DMS114 treated with DMSO at 0.1 percent for 48 hours (cell line): ENCODE data around the gene HSDL2.
A peak's percentile ranks its signal among the peaks of the same experiment; 100 is the strongest.
"Not testable (repeated sequence)": the region's sequence is repeated elsewhere in the genome, so short reads cannot be mapped to it uniquely, and the experiment has no call there.

Source experiments
- DNase-seq: peaks from one replicate; lab custom pipeline; 2025; ENCODE audit not compliant: unreplicated experiment; lab: John Stamatoyannopoulos, UW

The HSDL2 gene

GRCh38 chr9:112393146-112393545, 13.2 kb downstream of the HSDL2 start:
- DNase-seq = not testable (repeated sequence)

GRCh38 chr9:112396416-112396815, 16.5 kb downstream of the HSDL2 start:
- DNase-seq = no peak

DNA sequence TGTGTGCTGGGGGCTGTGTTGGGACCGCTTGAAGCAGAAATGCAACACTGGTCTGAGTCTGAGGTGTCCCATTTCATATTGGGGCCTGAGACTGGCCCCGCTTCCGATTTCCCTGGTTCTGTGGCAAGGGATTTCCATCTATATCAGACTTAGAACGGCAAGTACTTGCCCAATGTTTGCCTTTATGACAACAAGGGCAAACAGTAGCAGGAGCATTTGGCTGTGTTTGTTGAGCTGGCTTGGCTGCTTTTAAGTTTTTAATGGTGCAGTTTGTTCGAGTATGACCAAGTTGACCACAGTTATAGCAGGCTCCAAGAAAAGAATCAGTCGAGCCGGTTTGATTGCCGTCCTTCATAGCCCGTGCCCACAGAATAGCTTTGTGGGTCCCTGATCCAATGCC, 17.0 kb downstream of the HSDL2 start:
- DNase-seq = no peak

DNA sequence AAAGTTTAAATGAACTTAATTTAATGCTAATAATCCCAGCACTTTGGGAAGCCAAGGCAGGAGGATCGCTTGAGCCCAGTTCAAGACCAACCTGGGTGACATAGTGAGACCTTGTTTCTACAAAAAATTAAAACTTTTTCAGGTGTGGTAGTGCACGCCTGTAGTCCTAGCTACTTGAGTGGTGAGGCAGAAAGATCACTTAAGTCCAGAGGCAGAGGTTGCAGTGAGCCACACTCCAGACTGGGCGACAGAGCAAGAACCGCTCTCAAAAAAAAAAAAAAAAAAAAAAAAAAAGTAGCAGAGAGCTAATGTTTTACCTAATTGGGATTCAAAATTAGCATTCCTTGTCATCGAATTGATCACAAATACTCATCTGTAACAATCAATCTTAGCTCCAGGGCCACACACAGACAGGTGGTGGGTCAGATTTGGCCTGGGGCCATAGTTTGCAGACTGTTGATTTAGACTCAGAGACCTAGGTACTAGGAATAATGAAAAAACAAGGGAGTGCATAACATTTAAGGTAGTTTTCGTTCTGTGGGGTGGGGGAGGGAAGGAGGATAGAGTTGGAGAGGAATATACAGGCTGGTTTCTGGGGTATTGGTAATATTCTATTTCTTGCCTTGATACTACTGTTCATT, 21.4 kb downstream of the HSDL2 start:
- no peak for DNase-seq

GRCh38 chr9:112403614-112404201, 23.8 kb downstream of the HSDL2 start:
- DNase-seq = no peak

- DNase-seq = no peak
Observed at GRCh38 chr9:112404508-112404932, 24.6 kb downstream of the HSDL2 start.

- DNase-seq = no peak
Observed at GRCh38 chr9:112408275-112408674, 28.4 kb downstream of the HSDL2 start.

DNA sequence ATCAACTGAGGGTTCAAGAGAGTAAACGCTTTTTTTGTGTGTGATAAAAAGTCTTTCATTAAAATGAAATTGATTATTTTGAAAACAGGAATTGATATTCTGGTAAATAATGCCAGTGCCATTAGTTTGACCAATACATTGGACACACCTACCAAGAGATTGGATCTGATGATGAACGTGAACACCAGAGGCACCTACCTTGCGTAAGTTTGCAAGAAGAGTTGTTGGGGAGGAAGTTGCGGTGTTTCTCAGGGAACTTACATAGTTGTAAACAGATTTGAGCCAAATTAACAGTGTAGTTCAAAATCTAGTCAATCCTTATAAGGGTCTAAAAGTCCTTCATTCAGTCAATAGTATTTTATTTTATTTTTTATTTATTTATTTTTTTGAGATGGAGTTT, 28.9 kb downstream of the HSDL2 start:
- no peak for DNase-seq

GRCh38 chr9:112409758-112410157, 29.9 kb downstream of the HSDL2 start:
- no peak for DNase-seq

DNA sequence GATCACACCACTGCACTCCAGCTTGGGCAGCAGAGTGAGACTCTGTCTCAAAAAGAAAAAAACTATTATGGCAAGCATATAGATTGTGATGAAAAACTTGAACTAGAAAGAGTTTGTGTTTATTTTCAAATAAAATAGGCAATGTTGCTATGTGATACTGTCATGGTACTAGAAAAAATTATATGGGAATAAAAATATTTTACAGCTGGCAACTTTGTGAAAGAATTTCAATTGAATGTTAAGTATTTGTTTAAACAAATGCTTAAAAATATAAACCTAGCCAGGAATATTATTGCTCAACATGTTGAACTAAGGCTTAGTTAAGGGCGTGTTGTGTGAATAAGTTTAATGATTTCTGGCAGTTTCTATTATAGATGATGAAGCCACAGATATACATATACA, 31.7 kb downstream of the HSDL2 start:
- no peak for DNase-seq

- DNase-seq = not testable (repeated sequence)
Observed at GRCh38 chr9:112413728-112414127, 33.8 kb downstream of the HSDL2 start.

DNA sequence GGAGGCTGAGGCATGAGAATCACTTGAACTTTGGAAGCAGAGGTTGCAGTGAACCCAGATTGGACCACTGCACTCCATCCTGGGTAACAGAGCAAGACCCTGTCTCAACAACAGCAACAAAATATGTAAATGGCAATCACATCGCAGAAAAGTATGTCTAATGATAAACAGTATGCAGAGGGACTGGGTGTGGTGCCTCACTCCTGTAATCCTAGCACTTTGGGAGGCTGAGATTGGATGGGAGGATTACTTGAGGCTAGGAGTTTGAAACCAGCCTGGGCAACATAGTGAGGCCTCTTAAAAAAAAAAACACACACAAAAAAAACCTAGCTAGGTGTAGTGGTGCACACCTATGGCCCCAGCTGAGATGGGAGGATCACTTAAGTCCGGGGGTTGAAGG, 40.3 kb downstream of the HSDL2 start:
- no peak for DNase-seq

DNA sequence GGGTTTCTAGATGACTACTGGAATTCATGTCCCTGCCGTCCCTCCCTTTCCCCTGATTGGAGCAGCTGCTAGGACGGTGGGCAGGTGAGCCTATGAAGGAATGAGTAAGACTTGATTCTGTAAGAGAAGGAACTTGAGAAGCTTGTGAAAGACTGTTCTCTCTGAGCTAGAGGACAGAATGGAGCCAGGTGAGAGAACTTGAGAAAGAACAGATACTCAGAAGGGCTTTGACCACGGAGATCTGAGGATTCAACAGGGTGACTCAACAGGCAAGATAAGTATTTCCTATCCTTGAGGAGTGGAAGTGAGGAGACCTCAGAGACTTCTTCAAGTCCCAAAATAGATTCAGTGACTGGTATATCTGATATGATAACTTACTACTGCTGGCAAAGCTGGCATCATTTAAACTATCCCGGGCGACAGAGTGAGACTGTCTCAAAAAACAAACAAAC, 41.9 kb downstream of the HSDL2 start:
- DNase-seq = no peak

DNA sequence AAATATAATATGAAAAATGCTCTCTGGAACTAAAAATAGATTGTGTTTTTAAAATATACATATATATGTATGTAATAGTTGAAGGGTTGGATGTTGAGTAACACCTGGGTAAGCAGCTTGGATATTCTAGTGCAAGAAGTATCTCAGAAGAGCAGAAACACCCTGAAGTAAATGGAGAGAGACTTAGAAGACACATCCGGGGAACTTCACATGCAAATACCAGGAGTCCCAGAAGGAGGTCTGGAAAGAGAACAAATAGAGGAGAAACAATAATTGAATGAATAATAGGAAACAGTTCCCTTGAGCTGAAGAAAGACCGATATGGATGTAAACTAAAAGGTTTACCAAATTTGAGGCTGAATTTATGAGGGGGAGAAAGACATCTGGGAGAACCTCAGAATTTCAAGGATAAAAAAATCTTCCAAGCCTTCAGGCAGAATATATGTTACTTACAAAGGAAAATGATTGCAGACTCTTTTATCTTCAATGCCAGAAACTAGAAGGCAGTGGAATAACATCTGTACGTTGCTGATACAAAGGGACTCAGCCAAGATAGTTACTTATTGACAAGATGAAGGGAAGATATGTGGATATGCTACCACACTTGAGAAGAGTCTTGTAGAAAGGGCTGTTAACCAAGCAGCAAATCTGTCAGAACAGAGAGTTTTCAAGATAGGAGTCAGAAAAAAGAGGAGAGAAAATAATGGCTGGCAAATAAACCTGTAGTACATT, 42.7 kb downstream of the HSDL2 start:
- no peak for DNase-seq

GRCh38 chr9:112430006-112430522, 50.2 kb downstream of the HSDL2 start:
- DNase-seq = no peak

DNA sequence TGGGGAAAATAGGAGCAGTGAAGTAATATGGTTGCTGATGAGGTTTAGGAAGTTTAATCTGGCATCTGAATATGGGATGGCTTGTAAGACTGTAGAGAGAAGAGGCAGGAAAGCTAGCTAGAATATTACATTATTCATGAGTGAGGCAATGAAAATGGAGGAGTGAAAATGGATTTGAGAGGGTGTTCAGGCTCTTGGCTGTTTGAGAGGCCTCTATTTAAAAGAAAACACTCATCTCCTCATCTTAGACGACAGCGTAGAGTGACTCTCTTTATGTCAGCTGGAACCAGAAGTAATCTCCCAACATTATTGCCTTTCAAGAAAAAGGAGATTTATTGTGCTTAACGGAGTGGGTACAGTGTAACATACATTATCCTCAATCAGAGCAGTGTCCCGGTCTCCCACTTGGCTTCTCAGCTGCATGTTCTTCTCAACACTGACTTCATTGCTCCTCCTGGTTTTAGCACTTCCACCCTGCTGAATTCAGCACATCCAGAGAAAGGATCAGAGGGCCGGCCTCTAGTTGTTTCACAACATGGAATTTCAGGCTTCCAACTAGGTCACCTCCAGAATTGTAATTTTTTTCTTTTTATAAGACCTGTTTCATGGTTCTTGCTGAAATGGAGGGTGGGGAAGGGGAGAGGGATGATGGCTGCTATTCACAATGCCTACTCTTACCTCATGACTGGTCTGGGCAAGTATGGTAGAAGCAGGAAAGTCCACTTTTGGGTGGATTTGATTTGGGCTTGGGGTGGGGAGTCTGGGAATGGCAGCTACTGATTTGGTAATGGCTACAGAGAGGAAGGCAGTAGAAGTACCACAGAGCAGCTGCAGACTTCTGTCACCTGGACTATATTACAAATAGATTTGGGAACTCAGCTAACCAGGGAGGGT, 53.8 kb downstream of the HSDL2 start:
- DNase-seq = no peak

DNA sequence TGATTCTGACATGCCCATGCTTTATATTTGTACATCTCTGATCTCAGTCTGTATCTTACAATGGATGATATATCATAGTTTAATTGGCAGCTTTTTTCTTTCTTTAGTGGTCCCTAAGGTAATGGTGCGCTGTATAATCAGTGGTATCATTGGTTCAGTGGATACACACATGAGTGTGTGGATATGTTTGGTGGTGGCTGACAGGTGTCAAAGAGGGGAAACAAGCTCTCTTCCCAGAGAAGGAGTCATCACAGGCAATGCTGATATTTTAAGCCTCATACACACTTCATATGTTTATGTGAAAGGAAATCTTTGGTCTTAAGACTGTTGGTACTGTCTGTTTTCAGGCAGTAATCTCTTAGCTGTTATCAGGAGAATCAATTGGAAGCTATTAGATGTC, 54.6 kb downstream of the HSDL2 start:
- DNase-seq = no peak

DNA sequence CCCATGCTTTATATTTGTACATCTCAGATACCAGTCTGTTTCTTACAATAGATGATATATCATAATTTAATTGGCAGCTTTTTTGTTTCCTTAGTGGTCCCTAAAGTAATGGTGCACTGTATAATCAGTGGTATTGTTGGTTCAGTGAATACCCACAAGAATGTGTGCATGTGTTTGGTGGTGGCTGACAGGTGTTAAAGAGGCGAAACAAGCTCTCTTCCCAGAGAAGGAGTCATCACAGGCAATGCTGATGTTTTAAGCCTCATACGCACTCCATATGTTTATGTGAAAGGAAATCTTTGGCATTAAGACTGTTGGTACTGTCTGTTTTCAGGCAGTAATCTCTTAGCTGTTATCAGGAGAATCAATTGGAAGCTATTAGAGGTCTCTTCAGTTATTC, 57.5 kb downstream of the HSDL2 start:
- no peak for DNase-seq

GRCh38 chr9:112439171-112439570, 59.3 kb downstream of the HSDL2 start:
- no peak for DNase-seq

DNA sequence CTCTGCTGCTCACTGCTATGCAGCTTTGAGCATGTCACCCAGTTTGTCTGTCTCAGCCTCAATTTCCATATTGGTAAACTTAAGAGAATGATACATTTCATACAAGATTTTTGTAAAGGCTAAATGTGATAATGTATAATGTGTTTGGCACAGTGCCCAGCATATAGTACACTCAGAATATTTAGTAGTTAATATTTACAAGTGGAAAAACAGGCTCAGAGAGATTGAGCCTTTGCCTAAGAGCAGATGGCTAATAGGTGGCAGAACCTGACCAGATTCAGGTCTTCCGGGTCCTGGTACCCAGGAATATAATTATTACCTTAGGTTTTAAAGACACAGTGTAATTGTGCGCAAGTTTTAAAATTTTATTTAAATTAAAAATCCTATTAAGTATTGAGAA, 59.9 kb downstream of the HSDL2 start:
- no peak for DNase-seq

GRCh38 chr9:112443200-112443599, 63.3 kb downstream of the HSDL2 start:
- peak; percentile 3 for DNase-seq
